Activated T-cell treated with anti-CD3 and anti-CD28 coated beads, Interleukin-2, amount 50 U/mL, for 24 hours (primary cell): ENCODE data around the gene SCN5A.

Experiments used
- DNase-seq: peaks from one replicate; pipeline ENCODE4 v3.0.0-alpha.2; 2020
- H3K27ac Mint-ChIP-seq: 2 replicates; pipeline ENCODE4 v1.8.0; 2020; ENCODE audit warnings: mild to moderate bottlenecking, mixed read lengths
- H3K27me3 Mint-ChIP-seq: 2 replicates; pipeline ENCODE4 v1.8.0; 2020; ENCODE audit warnings: mixed read lengths
- H3K36me3 Mint-ChIP-seq: 2 replicates; pipeline ENCODE4 v1.8.0; 2020; ENCODE audit warnings: low read depth, mixed read lengths
- H3K4me1 Mint-ChIP-seq: 2 replicates; pipeline ENCODE4 v1.8.0; 2020; ENCODE audit warnings: low read depth, mixed read lengths
- H3K4me3 Mint-ChIP-seq: 2 replicates; pipeline ENCODE4 v1.8.0; 2020; ENCODE audit warnings: mild to moderate bottlenecking, moderate library complexity, mixed read lengths
- H3K9me3 Mint-ChIP-seq: 2 replicates; pipeline ENCODE4 v1.8.0; 2020; ENCODE audit warnings: mixed read lengths

The SCN5A gene

DNA sequence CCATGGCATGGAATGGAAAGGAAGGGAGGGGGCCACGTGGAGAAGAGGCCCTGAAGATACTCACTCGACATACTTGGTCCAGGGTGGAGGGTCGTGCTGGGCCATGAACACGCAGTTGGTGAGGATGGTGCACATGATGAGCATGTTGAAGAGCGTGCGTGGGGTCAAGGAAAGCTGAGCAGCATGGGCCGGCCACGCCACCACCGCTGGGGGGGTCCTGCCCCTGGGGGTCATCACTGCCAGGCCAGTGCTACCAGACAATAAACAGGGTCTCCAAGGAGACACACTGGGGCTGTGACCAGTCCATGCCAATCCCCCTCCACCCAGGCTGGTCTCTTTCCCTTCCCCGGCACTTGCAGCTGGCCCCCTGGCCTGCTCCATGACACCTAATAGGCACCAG is 27.2 kb downstream of the SCN5A start:
- H3K4me1 Mint-ChIP-seq, result no peaks in the 10 kb centered on the region
- no peaks in the 10 kb centered on the region for H3K9me3 Mint-ChIP-seq
- H3K36me3 Mint-ChIP-seq, result no peaks in the 10 kb centered on the region
- H3K27ac Mint-ChIP-seq, result no peak overlapping the region
- DNase-seq, result no peak
- no peak overlapping the region for H3K4me3 Mint-ChIP-seq
- no peaks in the 10 kb centered on the region for H3K27me3 Mint-ChIP-seq

DNA sequence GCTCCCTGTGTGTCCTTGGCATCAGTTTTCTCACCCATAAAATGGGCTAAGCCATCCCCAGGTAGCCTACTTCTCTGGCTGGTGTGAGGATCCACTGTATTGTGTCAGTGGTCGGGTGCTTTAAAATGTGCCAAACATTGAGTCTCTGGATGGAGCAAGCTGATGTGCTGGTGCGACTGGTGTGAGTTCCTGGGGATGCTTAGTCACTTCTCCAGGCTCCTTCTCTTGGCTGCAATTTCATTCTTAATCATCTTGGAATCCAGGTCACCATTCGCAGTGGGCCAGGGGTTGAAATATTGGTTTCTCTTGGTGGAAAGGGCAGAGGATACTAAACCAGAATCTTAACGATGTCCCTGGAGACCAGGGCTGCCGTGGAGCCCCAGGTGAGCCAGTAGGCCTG is 29.3 kb downstream of the SCN5A start:
- no peaks in the 10 kb centered on the region for H3K36me3 Mint-ChIP-seq
- no peaks in the 10 kb centered on the region for H3K4me1 Mint-ChIP-seq
- no peaks in the 10 kb centered on the region for H3K27me3 Mint-ChIP-seq
- H3K9me3 Mint-ChIP-seq, result no peaks in the 10 kb centered on the region
- H3K4me3 Mint-ChIP-seq, result no peak overlapping the region
- no peak for DNase-seq
- no peak overlapping the region for H3K27ac Mint-ChIP-seq

DNA sequence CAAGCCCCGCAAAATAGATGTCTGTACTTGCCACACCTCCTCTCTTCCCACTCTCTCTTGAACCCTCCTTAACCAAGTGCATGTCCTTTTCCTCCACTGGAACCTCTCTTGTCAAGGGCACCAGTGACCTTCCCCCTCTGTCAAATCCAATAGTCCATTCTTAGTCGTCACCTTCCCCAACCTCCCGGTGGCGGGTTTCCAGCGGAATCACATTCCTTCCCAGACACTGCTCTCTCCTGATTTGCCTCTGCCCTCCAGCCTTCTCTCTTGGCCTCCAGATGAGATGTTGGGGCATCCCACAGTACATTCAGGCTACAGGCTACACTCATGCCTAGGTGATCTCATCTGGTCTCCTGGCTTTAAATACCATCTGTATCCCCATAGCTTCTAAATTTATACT is 31.1 kb downstream of the SCN5A start:
- Mint-ChIP-seq H3K4me3 (no peak overlapping the region), H3K36me3 (no peaks in the 10 kb centered on the region), H3K27me3 (no peaks in the 10 kb centered on the region), H3K4me1 (no peaks in the 10 kb centered on the region), H3K9me3 (no peaks in the 10 kb centered on the region), H3K27ac (no peak overlapping the region)
- no peak for DNase-seq

DNA sequence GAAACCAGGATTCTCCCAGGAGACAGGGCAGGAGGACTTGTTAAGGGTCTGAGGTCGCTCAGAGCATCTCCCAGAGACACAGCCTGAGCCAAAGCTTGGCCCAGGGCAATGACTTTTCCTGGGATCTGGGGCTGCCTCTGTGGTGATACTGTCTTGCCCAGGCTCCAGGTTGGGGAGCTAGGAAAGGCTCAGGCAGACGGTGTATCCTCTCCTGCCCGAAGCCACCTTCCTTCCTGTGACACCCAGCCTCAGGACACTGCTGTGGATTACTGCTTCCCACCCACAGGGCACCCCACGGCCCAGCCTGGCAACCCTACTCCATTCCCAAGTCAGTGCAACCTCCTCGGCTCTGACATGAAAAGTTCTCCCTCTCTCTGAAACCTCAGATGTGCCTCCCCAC is 31.9 kb downstream of the SCN5A start:
- DNase-seq, result no peak
- H3K4me3 Mint-ChIP-seq, result no peak overlapping the region
- H3K9me3 Mint-ChIP-seq, result no peaks in the 10 kb centered on the region
- H3K36me3 Mint-ChIP-seq, result no peaks in the 10 kb centered on the region
- H3K27ac Mint-ChIP-seq, result no peak overlapping the region
- H3K27me3 Mint-ChIP-seq, result no peaks in the 10 kb centered on the region
- H3K4me1 Mint-ChIP-seq, result no peaks in the 10 kb centered on the region

DNA sequence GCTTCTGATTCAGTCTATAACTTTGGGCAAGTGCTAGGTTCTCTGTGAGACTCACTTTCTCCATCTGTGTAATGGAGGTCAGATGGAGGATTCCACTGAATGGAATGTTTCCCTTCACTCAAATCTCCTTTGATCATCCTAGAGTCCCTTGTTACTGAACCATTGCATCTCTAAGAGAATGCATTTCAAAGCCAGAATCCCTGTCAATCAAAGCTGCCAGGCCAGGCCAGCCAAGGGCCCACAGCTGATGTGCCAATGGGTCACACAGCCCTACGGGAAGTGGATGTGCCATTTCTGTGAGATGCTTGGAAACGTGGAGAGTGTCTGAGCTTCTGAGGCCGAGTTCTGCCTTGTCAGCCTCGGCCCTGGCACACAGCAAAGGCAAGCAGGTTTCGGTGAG is 32.4 kb downstream of the SCN5A start:
- no peak overlapping the region for H3K27ac Mint-ChIP-seq
- H3K36me3 Mint-ChIP-seq, result no peaks in the 10 kb centered on the region
- H3K9me3 Mint-ChIP-seq, result no peaks in the 10 kb centered on the region
- no peaks in the 10 kb centered on the region for H3K4me1 Mint-ChIP-seq
- H3K4me3 Mint-ChIP-seq, result no peak overlapping the region
- DNase-seq, result no peak
- H3K27me3 Mint-ChIP-seq, result no peaks in the 10 kb centered on the region

DNA sequence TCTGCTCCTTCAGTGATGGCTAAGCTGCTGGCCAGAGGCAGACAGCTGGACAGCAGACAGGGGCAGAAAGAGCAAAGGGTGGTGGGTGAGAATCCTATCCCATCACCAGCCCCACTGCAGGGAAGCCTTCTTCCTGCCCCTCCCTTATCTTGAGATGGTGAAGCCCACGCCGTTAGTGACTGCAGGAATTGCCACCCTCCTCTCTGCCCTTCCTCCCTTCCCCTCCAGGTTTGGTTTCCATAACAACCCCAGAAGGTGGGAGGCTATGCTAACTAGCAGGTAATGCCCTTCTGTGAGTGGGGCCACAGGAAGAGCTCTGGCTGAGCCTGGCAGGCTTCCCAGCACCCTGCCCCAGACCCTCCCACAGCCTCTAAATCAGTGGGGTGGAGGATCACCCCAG is 32.8 kb downstream of the SCN5A start:
- Mint-ChIP-seq H3K4me1 (no peaks in the 10 kb centered on the region), H3K9me3 (no peaks in the 10 kb centered on the region), H3K27ac (no peak overlapping the region), H3K27me3 (no peaks in the 10 kb centered on the region), H3K36me3 (no peaks in the 10 kb centered on the region), H3K4me3 (no peak overlapping the region)
- DNase-seq, result no peak

DNA sequence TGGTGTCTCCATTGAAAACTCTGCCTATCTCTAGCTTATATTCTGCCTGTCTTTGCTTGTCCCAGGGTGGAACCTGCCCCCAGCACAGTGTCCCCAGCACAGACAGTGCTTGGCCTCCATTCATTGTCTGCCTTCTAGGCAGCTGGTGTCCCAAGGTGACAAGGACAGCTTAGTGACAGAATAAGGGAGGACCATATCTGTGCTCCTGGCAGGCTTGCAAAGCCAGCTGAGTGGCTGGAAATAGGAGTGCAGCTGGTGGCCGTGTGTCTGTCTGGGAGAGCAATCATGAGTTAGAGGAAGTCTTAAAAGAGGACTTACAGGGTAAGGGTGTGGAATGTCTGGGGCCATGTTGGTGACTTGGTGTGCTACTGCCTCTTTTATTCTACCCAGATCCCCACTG is 33.4 kb downstream of the SCN5A start:
- H3K36me3 Mint-ChIP-seq, result no peaks in the 10 kb centered on the region
- no peaks in the 10 kb centered on the region for H3K9me3 Mint-ChIP-seq
- no peaks in the 10 kb centered on the region for H3K4me1 Mint-ChIP-seq
- no peak overlapping the region for H3K27ac Mint-ChIP-seq
- H3K4me3 Mint-ChIP-seq, result no peak overlapping the region
- DNase-seq, result no peak
- no peaks in the 10 kb centered on the region for H3K27me3 Mint-ChIP-seq

DNA sequence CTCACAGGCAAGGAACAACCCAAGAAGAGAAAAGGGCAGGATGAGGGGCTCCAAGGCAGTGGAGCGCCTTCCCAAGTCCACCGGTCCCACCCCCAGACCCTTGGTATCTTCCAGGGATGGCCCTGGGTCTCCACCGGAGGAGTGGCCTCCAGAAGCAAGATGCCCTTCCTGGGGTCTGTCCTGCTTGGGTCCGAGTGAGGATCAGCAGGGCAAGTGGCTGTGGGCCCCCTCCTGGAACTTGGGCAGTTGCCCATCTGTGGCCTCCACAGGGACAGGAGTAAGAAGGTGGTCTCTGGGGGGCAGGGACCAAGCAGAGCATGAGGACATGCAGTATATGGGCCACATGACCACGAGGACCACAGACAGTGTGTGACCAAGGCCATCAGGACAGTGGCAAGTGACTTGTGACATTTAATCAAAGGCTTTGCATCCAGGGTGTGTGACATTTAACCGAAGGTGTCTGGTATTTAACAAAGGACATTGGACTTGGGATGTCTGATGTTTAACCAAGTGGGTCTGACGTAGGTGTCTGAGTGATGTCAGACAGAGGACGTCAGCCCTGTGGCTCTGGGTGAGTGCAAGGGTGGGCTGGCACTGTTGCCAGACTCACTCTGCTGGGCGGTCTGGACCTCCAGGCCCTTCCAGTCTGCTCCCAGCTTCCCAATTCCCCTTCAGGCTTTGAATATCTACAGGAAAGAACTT is 34.7 kb downstream of the SCN5A start:
- Mint-ChIP-seq H3K4me1 (no peaks in the 10 kb centered on the region), H3K27me3 (no peaks in the 10 kb centered on the region), H3K36me3 (no peaks in the 10 kb centered on the region), H3K4me3 (no peak overlapping the region), H3K27ac (no peak overlapping the region), H3K9me3 (no peaks in the 10 kb centered on the region)
- DNase-seq, result no peak

DNA sequence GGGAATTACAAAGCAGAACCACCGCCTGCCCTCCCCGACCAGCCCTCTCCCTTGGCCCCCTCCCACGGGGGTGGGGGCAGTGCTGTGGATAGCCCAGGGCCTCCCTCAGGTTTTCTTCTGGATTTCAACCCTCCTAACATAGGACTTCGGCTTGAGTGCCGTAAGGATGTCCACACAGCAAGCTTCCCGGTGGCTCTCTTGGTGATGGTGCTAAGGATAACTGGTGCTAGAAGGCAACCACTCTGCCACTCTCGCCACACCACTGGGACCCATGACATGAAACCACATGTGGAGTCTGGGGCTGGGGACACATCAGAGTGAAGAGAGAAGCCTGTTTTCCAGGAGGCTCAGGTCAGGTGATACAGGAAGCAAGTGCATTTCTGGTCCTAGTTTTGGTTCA is 35.4 kb downstream of the SCN5A start:
- H3K4me3 Mint-ChIP-seq, result no peak overlapping the region
- H3K27me3 Mint-ChIP-seq, result no peaks in the 10 kb centered on the region
- no peak for DNase-seq
- H3K9me3 Mint-ChIP-seq, result no peaks in the 10 kb centered on the region
- H3K36me3 Mint-ChIP-seq, result no peaks in the 10 kb centered on the region
- H3K27ac Mint-ChIP-seq, result no peak overlapping the region
- H3K4me1 Mint-ChIP-seq, result no peaks in the 10 kb centered on the region

DNA sequence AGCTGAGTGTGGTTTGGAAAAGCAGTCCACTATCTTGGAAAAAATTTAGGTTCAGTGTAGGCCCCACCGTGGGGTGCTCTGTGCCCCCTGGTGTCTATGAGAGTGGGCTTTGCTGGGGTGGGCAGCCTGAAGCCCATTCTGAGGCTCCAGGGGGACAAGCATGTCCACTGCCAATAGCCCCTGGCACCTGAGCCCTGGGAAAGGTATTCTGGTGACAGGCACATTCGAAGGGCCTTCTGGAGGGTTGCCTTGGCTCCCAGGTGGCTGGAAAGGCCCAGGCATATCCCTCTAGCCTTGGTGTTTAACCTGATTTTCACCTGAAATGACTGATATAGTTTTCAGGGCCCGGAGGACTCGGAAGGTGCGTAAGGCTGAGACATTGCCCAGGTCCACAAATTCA is 36.1 kb downstream of the SCN5A start:
- H3K27ac Mint-ChIP-seq, result no peak overlapping the region
- H3K27me3 Mint-ChIP-seq, result no peaks in the 10 kb centered on the region
- DNase-seq, result no peak
- H3K4me3 Mint-ChIP-seq, result no peak overlapping the region
- no peaks in the 10 kb centered on the region for H3K36me3 Mint-ChIP-seq
- H3K4me1 Mint-ChIP-seq, result no peaks in the 10 kb centered on the region
- no peaks in the 10 kb centered on the region for H3K9me3 Mint-ChIP-seq

DNA sequence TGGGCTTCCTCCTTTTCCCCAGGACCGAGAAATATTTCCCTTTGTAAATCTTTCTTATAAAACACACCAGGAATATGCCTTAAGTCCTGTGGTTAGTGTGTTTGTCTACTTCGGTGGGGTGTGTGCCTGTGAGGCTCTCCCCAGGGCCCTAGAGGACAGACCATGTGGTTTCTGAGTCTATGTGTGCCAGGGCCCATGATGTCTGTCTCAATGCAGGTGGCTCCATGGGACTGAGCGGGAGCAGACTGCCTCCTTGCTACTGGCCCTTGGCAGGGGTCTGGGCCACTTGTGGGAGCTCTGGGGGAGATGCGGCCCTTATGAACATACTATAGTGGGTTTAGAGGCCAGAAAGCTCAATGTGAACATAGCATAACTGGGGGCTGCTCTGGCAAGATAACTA is 37.6 kb downstream of the SCN5A start:
- H3K27me3 Mint-ChIP-seq, result no peaks in the 10 kb centered on the region
- no peak overlapping the region for H3K27ac Mint-ChIP-seq
- H3K4me1 Mint-ChIP-seq, result no peaks in the 10 kb centered on the region
- DNase-seq, result no peak
- H3K36me3 Mint-ChIP-seq, result no peaks in the 10 kb centered on the region
- H3K9me3 Mint-ChIP-seq, result no peaks in the 10 kb centered on the region
- no peak overlapping the region for H3K4me3 Mint-ChIP-seq

DNA sequence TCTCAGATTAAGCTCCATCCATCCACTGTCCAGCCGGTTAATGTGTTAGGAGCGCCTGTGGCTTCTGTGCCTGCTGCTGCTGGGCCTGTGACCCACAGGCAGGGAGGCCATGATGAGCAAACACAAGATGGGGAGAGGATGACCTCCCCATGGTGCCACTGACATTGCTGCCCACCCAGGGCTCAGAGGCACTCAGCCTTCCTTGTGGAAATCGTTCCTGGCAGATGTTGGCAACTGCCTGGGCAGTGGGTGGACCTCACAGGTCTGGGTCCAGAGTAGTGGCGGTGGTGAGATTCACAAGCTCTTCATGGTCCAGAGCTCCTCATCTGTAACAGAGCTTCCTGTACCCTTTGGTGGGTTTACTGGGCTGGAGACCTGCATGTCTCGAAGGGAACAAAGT is 38.6 kb downstream of the SCN5A start:
- H3K27ac Mint-ChIP-seq, result no peak overlapping the region
- no peaks in the 10 kb centered on the region for H3K27me3 Mint-ChIP-seq
- no peaks in the 10 kb centered on the region for H3K9me3 Mint-ChIP-seq
- no peak for DNase-seq
- no peak overlapping the region for H3K4me3 Mint-ChIP-seq
- no peaks in the 10 kb centered on the region for H3K36me3 Mint-ChIP-seq
- no peaks in the 10 kb centered on the region for H3K4me1 Mint-ChIP-seq

DNA sequence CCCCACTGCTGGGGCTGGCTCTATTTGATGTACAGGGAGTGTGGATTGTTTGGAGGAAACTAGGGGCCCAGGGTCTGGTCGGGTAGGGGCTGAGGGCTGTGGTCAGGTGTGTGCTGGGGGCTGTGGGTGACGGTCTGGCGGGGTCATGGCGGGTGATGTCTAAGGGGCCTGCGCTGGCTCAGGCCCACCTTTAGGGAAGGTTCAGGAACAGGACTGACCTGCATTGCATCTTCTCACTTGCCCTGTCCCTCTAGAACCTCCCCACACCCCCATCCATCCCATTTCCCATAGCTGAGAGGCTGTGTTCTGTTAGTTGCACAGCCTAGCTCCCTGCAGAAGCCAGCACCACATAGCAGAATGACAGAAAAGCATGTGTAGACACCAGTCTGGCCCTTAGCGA is 39.1 kb downstream of the SCN5A start:
- Mint-ChIP-seq H3K27me3 (no peaks in the 10 kb centered on the region), H3K4me3 (no peak overlapping the region), H3K27ac (no peak overlapping the region), H3K36me3 (no peaks in the 10 kb centered on the region), H3K4me1 (no peaks in the 10 kb centered on the region), H3K9me3 (no peaks in the 10 kb centered on the region)
- DNase-seq, result no peak

DNA sequence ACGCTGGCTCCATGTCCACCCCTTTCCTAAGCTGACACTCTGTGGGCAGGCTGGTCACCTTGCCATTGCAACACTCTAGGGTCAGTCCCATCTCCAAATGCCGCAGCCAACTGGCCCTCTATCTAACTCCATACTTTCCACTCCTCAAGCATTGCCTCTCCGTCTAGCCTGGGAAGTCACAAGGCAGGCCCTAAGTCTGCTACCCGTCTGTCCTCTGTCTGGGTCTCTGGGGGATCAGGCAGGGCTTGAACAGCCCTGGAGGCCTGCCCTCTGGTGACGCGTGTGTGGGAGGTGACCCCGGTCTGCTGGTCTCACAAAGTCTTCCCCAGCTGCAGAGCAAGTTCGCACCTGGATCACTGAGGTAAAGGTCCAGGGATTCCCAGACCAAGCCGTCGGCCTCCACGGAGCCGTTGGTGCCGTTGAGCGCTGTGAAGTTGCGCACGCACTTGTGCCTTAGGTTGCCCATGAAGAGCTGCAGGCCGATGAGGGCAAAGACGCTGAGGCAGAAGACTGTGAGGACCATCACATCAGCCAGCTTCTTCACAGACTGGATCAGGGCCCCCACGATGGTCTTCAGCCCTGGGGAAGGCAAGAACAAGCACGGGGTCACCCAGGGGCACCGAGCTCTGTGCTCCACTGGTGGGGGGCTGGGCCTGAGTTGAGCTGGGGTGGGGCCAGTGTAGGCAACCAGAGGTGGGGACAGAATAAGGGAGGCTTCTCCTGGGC is 39.9 kb downstream of the SCN5A start:
- H3K27me3 Mint-ChIP-seq, result no peaks in the 10 kb centered on the region
- H3K4me3 Mint-ChIP-seq, result no peak overlapping the region
- no peaks in the 10 kb centered on the region for H3K9me3 Mint-ChIP-seq
- H3K36me3 Mint-ChIP-seq, result no peaks in the 10 kb centered on the region
- H3K4me1 Mint-ChIP-seq, result no peaks in the 10 kb centered on the region
- DNase-seq, result no peak
- no peak overlapping the region for H3K27ac Mint-ChIP-seq

DNA sequence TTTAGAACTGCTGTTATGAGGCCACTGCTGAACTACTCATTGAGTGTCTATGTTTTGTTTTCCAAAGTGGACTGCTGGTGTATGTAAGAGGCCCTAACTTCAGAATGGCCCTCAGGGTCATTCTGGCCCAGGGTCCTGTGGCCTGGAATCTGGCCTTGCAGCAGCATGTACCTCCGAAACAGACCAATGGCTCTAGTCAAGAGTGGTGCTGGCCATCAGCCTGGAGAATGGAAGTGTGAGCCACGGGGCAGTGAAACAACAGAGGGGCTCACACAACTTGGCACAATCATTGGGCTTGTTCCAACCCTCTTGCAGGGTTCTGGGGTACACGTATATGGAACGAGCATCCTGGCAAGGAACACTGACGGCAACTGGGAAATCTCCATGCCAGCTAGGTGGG is 40.5 kb downstream of the SCN5A start:
- Mint-ChIP-seq H3K9me3 (no peaks in the 10 kb centered on the region), H3K36me3 (no peaks in the 10 kb centered on the region), H3K27me3 (no peaks in the 10 kb centered on the region), H3K27ac (no peak overlapping the region), H3K4me3 (no peak overlapping the region), H3K4me1 (no peaks in the 10 kb centered on the region)
- no peak for DNase-seq
